ENCODE results near the gene RGS6.
"Not testable (repeated sequence)": the region's sequence is repeated elsewhere in the genome, so short reads cannot be mapped to it uniquely, and the experiment has no call there.

- TF ChIP-seq EZH2 (IDR thresholded peaks at IDR 0.05; ENCODE audit: low read length, missing control alignments); CTCF (conservative IDR thresholded peaks at IDR 0.05 in 1 of 2, IDR thresholded peaks at IDR 0.05 in 1 of 2; ENCODE audit: low read depth in 1 of 2, low read length in 2 of 2): not testable (repeated sequence)
Observed at GRCh38 chr14:71887802-71888201, 44.4 kb upstream of the RGS6 start.

Measured in fibroblast of lung (primary cell).